Neural cell (in vitro differentiated cells): Measurements from ENCODE around the gene SLC8A3. TPM values are rescaled to one million over a fixed set of nuclear protein-coding genes. Genes with fewer than 3 reads are reported as not detected.
A peak's percentile ranks its signal among the peaks of the same experiment; 100 is the strongest.

Experiments used
- H2AFZ ChIP-seq: fragments of 200-600, 300-800 bp; sonication (generic), shearing (Covaris generic); 2 replicates; pipeline ENCODE4 v1.6.0; 2014; ENCODE audit warnings: low read depth, mild to moderate bottlenecking, antibody characterized with exemption, low read length, moderate library complexity
- H3F3A ChIP-seq: fragments of 200-600 bp; shearing (Covaris generic); 2 replicates; pipeline ENCODE4 v1.6.1; 2016; ENCODE audit warnings: mild to moderate bottlenecking, moderate library complexity, mixed read lengths, antibody characterized with exemption, low read length; ENCODE audit not compliant: insufficient read depth, poor library complexity, severe bottlenecking
- H3K27ac ChIP-seq: fragments of 200-600, 300-800 bp; sonication (generic), shearing (Covaris generic); 2 replicates; pipeline ENCODE4 v1.5.1; 2014; ENCODE audit warnings: mild to moderate bottlenecking, low read length, moderate library complexity
- H3K27me3 ChIP-seq: fragments of 300-800, 200-600 bp; sonication (generic), shearing (Covaris generic); 2 replicates; pipeline ENCODE4 v1.6.0; 2014; ENCODE audit warnings: mild to moderate bottlenecking, low read depth, low read length, moderate library complexity; ENCODE audit not compliant: insufficient read depth
- H3K36me3 ChIP-seq: fragments of 300-800, 200-600 bp; sonication (generic), shearing (Covaris generic); 2 replicates; pipeline ENCODE4 v1.5.1; 2014; ENCODE audit warnings: mild to moderate bottlenecking, antibody characterized with exemption, low read length, moderate library complexity; ENCODE audit not compliant: insufficient read depth
- H3K4me2 ChIP-seq: fragments of 300-800, 200-600 bp; sonication (generic), shearing (Covaris generic); 2 replicates; pipeline ENCODE4 v1.6.0; 2014; ENCODE audit warnings: mild to moderate bottlenecking, low read length
- H3K4me3 ChIP-seq: fragments of 300-800, 200-600 bp; sonication (generic), shearing (Covaris generic); 2 replicates; pipeline ENCODE4 v1.5.1; 2014; ENCODE audit warnings: mild to moderate bottlenecking, low read length, moderate library complexity
- H3K79me2 ChIP-seq: fragments of 200-600 bp; shearing (Covaris generic); replicated peaks from 2 replicates; pipeline ENCODE4 v1.6.0; 2014; ENCODE audit warnings: mild to moderate bottlenecking, low read length, moderate library complexity; ENCODE audit not compliant: insufficient read depth
- H3K9ac ChIP-seq: fragments of 300-800, 200-600 bp; sonication (generic), shearing (Covaris generic); 2 replicates; pipeline ENCODE4 v1.6.1; 2016; ENCODE audit warnings: mild to moderate bottlenecking, low read length, mixed read lengths
- H3K9me2 ChIP-seq: fragments of 200-600 bp; shearing (Covaris generic); 2 replicates; pipeline ENCODE4 v1.6.1; 2016; ENCODE audit warnings: mild to moderate bottlenecking, low read length, mixed read lengths; ENCODE audit not compliant: insufficient read depth
- H3K9me3 ChIP-seq: fragments of 200-600, 300-800 bp; sonication (generic), shearing (Covaris generic); 2 replicates; pipeline ENCODE4 v1.6.1; 2016; ENCODE audit warnings: mild to moderate bottlenecking, mixed run types, low read length, moderate library complexity, mixed read lengths
- H4K20me1 ChIP-seq: fragments of 200-600 bp; shearing (Covaris generic); 2 replicates; pipeline ENCODE4 v1.6.1; 2016; ENCODE audit warnings: mild to moderate bottlenecking, mixed run types; ENCODE audit not compliant: insufficient read depth
- CTCF ChIP-seq: fragments of 450-650 bp; IDR thresholded peaks from 2 replicates; pipeline ENCODE4 v1.5.1; 2014; ENCODE audit warnings: antibody characterized with exemption, mild to moderate bottlenecking, moderate library complexity; ENCODE audit not compliant: poor library complexity, severe bottlenecking
- EP300 ChIP-seq: fragments of 450-650 bp; conservative IDR thresholded peaks from 2 replicates; pipeline ENCODE4 v1.6.1; 2014; ENCODE audit warnings: antibody characterized with exemption, mild to moderate bottlenecking, moderate library complexity; ENCODE audit not compliant: poor library complexity, severe bottlenecking
- EZH2 ChIP-seq: fragments of 200-600, 300-800 bp; shearing (Covaris generic), sonication (generic); IDR thresholded peaks from 2 replicates; pipeline ENCODE4 v1.6.1; 2014; ENCODE audit warnings: antibody characterized with exemption, low read length, borderline replicate concordance, mild to moderate bottlenecking; ENCODE audit not compliant: insufficient read depth, poor library complexity, severe bottlenecking
- MXI1 ChIP-seq: fragments of 450-650 bp; conservative IDR thresholded peaks from 2 replicates; pipeline ENCODE4 v1.6.1; 2014; ENCODE audit warnings: antibody characterized with exemption, mild to moderate bottlenecking; ENCODE audit not compliant: poor library complexity, severe bottlenecking
- POLR2AphosphoS5 ChIP-seq: IDR thresholded peaks from 2 replicates; pipeline ENCODE4 v1.6.1; 2012
- RAD21 ChIP-seq: fragments of 450-650 bp; conservative IDR thresholded peaks from 2 replicates; pipeline ENCODE4 v1.6.1; 2014; ENCODE audit warnings: antibody characterized with exemption, mild to moderate bottlenecking, moderate library complexity
- REST ChIP-seq: IDR thresholded peaks from 2 replicates; pipeline ENCODE4 v1.6.1; 2012; ENCODE audit warnings: borderline replicate concordance
- SMC3 ChIP-seq: fragments of 450-650 bp; conservative IDR thresholded peaks from 2 replicates; pipeline ENCODE4 v1.6.1; 2014; ENCODE audit warnings: antibody characterized with exemption, mild to moderate bottlenecking, moderate library complexity; ENCODE audit not compliant: poor library complexity
- TAF1 ChIP-seq: IDR thresholded peaks from 2 replicates; pipeline ENCODE4 v1.6.1; 2012; ENCODE audit warnings: low read depth
- polyA plus RNA-seq: library from polyadenylated mRNA; depleted of rRNA; stranded (reverse); fragments of >200 nt; gene quantifications from 2 replicates; pipeline ENCODE4 v1.2.3, GENCODE V29; 2014

SLC8A3 gene
- polyA plus RNA-seq, 1 donor from 2014 or later, result 2.9 TPM

GRCh38 chr14:70057519-70058136, 131.1 kb downstream of the SLC8A3 start:
- H3K9ac ChIP-seq, result no peak overlapping the region
- no peak overlapping the region for H3K27ac ChIP-seq
- no peak overlapping the region for H3K4me3 ChIP-seq
- no peaks in the 10 kb centered on the region for H3K9me3 ChIP-seq
- H3F3A ChIP-seq, result no peaks in the 10 kb centered on the region
- H3K27me3 ChIP-seq, result no peaks in the 10 kb centered on the region
- H3K4me2 ChIP-seq, result no peak overlapping the region
- H4K20me1 ChIP-seq, result no peaks in the 10 kb centered on the region
- H3K36me3 ChIP-seq, result no peaks in the 10 kb centered on the region
- TF ChIP-seq POLR2AphosphoS5 (no peak), TAF1 (no peak), REST (no peak), EP300 (no peak), CTCF (no peak), EZH2 (no peak), SMC3 (no peak), RAD21 (no peak), MXI1 (no peak)
- H3K9me2 ChIP-seq, result no peaks in the 10 kb centered on the region
- no peak overlapping the region for H2AFZ ChIP-seq
- no peaks in the 10 kb centered on the region for H3K79me2 ChIP-seq

- Histone ChIP-seq H2AFZ (no peak overlapping the region), H4K20me1 (no peaks in the 10 kb centered on the region), H3K36me3 (no peaks in the 10 kb centered on the region), H3K9me2 (no peaks in the 10 kb centered on the region), H3K27me3 (no peaks in the 10 kb centered on the region), H3K79me2 (no peaks in the 10 kb centered on the region), H3K9me3 (no peaks in the 10 kb centered on the region), H3K27ac (no peak overlapping the region), H3F3A (no peaks in the 10 kb centered on the region), H3K4me2 (no peak overlapping the region), H3K9ac (no peak overlapping the region), H3K4me3 (no peak overlapping the region)
- TF ChIP-seq REST, result peak; percentile 47
- TF ChIP-seq EZH2, result no peak
These were observed 135.8 kb downstream of the SLC8A3 start for GRCh38 chr14:70052990-70053389.
